Suprapubic skin (tissue), 4 donors: Measurements from ENCODE around the gene PDE3B.

ENCODE experiments used
- EP300 ChIP-seq: sonication (generic); formaldehyde crosslinking; IDR thresholded peaks from one replicate; pipeline ENCODE4 v1.6.1; 2017; ENCODE audit warnings: antibody characterized with exemption
- POLR2A ChIP-seq, 2 donors: fragments of 450-650 bp; IDR thresholded peaks; one replicate each; pipeline ENCODE4 v1.6.1; 2017; ENCODE audit warnings: antibody characterized with exemption in 2 of 2, mild to moderate bottlenecking in 2 of 2, moderate library complexity in 2 of 2
- POLR2AphosphoS5 ChIP-seq, 3 donors: sonication (generic); formaldehyde crosslinking; IDR thresholded peaks; one replicate each; pipeline ENCODE4 v1.6.1; 2017; ENCODE audit warnings: antibody characterized with exemption in 3 of 3
- TF ChIP-seq, protein P1 (sequence below), 2 donors: fragments of 200-600 bp in 1 of 2; fragments of 450-650 bp in 1 of 2; sonication (generic) in 1 of 2; IDR thresholded peaks; one replicate each; pipeline ENCODE4 v1.5.1; 2016 to 2019; ENCODE audit warnings: antibody characterized with exemption in 2 of 2, mild to moderate bottlenecking in 1 of 2, moderate library complexity in 1 of 2

- TF ChIP-seq POLR2A (IDR thresholded peaks at IDR 0.05) (no peak), POLR2AphosphoS5 (IDR thresholded peaks at IDR 0.05) (no peak), EP300 (no peak)
- TF ChIP-seq, protein P1, sequence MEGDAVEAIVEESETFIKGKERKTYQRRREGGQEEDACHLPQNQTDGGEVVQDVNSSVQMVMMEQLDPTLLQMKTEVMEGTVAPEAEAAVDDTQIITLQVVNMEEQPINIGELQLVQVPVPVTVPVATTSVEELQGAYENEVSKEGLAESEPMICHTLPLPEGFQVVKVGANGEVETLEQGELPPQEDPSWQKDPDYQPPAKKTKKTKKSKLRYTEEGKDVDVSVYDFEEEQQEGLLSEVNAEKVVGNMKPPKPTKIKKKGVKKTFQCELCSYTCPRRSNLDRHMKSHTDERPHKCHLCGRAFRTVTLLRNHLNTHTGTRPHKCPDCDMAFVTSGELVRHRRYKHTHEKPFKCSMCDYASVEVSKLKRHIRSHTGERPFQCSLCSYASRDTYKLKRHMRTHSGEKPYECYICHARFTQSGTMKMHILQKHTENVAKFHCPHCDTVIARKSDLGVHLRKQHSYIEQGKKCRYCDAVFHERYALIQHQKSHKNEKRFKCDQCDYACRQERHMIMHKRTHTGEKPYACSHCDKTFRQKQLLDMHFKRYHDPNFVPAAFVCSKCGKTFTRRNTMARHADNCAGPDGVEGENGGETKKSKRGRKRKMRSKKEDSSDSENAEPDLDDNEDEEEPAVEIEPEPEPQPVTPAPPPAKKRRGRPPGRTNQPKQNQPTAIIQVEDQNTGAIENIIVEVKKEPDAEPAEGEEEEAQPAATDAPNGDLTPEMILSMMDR (IDR thresholded peaks at IDR 0.05), result no peak
Observed at GRCh38 chr11:14746857-14747395, 103.3 kb downstream of the PDE3B start.
